Measurements from ENCODE around the gene STAT6. TPM values are rescaled to one million over a fixed set of nuclear protein-coding genes. Genes with fewer than 3 reads are reported as not detected.

The STAT6 gene
- total RNA-seq, 2 experiments from 2014 or later: 188 to 193 TPM

GRCh38 chr12:57151741-57152630 lies 40.8 kb upstream of the STAT6 start:
- intact Hi-C loops (cut with micrococcal nuclease): no loop called here
- Mint-ChIP-seq H3K36me3 (ENCODE audit: low read depth) (no peaks in the 10 kb centered on the region), H3K27me3 (ENCODE audit: low read depth) (no peaks in the 10 kb centered on the region), H3K4me1 (ENCODE audit: low read depth) (no peaks in the 10 kb centered on the region), H3K27ac (no peak overlapping the region), H3K4me3 (no peak overlapping the region), H3K9me3 (no peaks in the 10 kb centered on the region)
- CTCF ChIA-PET: no interaction called here
- DNase-seq: no peak

- CTCF ChIA-PET: interaction anchor here (0.7 kb wide), 1 partner anchor 109 kb away, joined by 5 read pairs; no protein-coding TSS in a partner anchor
- Mint-ChIP-seq H3K27ac (no peak overlapping the region), H3K4me1 (ENCODE audit: low read depth) (no peaks in the 10 kb centered on the region)
These were observed 39.3 kb upstream of the STAT6 start for GRCh38 chr12:57150400-57151000.

DNA sequence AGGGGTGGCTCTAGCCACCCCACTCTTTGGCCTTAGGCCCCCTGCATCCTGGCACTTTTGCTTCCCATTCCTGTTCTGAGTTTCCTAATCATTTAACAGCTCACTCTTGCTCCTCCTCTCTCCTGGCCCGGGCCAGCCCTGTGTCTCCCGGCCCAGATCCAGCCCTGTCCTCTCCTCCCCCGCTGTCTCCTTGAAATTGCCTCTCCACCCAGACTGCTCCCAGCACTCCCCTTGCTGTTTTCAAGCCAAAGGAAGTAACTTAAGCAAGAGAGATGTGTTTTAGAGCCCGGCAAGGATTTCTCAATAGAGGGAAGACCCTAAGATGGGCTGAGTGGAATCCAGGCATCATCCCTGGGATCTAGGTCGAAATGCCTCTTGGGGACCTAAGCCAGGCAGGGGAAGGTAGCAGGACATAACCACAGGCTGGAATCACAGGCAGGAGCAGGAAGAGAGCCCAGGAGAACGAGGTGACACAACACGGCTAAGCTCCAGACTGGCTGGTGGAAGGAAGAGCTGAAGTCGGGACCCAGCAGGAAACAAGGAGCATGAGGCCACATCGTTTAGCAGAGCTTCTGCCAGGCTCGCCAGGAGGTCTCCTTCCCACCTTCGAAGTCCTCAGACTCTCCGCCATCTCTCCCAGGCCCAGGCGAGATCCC lies 38.2 kb upstream of the STAT6 start:
- no peak for DNase-seq
- CTCF ChIA-PET: no interaction called here
- no peaks in the 10 kb centered on the region for H3K27me3 Mint-ChIP-seq (ENCODE audit: low read depth)
- no peak overlapping the region for H3K27ac Mint-ChIP-seq
- H3K9me3 Mint-ChIP-seq: no peaks in the 10 kb centered on the region
- intact Hi-C loops (cut with micrococcal nuclease): no loop called here
- no peak overlapping the region for H3K4me3 Mint-ChIP-seq
- H3K36me3 Mint-ChIP-seq (ENCODE audit: low read depth): no peaks in the 10 kb centered on the region
- H3K4me1 Mint-ChIP-seq (ENCODE audit: low read depth): no peaks in the 10 kb centered on the region

More at GRCh38 chr12:57150400-57151000, 39.3 kb upstream of the STAT6 start:
- H3K27me3 Mint-ChIP-seq (ENCODE audit: low read depth): no peaks in the 10 kb centered on the region
- DNase-seq: no peak
- H3K36me3 Mint-ChIP-seq (ENCODE audit: low read depth): no peaks in the 10 kb centered on the region
- no peaks in the 10 kb centered on the region for H3K9me3 Mint-ChIP-seq
- H3K4me3 Mint-ChIP-seq: no peak overlapping the region
- intact Hi-C loops (cut with micrococcal nuclease): no loop called here

DNA sequence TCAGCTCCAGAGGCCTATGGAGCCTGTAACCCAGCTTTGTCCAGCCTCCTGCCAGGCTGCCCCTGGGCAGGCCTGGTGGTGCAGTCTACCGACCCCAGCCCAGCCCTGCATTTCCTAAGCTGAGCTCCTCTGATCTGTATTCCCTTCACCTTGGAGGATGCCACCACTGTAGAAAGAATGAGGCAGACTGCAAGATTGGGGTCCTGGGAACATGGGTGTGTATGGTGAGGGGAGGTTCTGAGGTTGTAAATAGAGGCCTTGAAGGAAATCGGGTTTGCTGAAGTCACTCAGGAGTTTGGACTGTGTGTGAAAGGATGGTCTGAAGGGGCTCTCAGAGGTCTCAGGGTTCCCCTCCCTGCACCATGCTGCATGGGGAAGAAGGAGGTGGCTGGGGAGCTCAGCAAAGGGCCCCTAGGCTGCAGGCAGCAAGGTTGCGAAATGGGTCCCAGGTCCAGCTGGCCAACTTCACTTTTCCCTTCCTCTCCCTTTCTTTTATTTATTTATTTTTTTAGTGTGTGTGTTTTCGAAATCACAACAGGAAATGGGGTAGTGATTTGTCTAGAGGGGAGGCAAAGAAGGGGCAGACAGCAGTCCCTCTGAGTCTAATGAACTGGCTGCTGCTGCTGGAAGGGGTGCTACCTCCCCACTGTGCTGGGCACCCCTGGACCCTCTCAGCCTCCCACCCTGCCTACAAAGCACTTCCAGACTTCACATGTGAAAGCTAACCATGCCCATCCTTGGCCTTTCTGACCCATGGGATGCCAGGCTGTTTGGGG lies 37.5 kb upstream of the STAT6 start:
- intact Hi-C loops (cut with micrococcal nuclease): no loop called here
- no peak for DNase-seq
- CTCF ChIA-PET: interaction anchor here (0.7 kb wide), 1 partner anchor 94 kb away, joined by 3 read pairs; no protein-coding TSS in a partner anchor
- Mint-ChIP-seq H3K27me3 (ENCODE audit: low read depth) (no peaks in the 10 kb centered on the region), H3K36me3 (ENCODE audit: low read depth) (no peaks in the 10 kb centered on the region), H3K4me3 (no peak overlapping the region), H3K27ac (no peak overlapping the region), H3K4me1 (ENCODE audit: low read depth) (no peaks in the 10 kb centered on the region), H3K9me3 (no peaks in the 10 kb centered on the region)

GRCh38 chr12:57146961-57147944 lies 36.1 kb upstream of the STAT6 start, which contains the start of gene LRP1-AS:
Gene LRP1-AS (minus strand): TSS chr12:57147619.
- Mint-ChIP-seq H3K4me3 (no peak within 1 kb of the TSS), H3K4me1 (ENCODE audit: low read depth) (peaks cover 6% of the 10 kb centered on the region), H3K27me3 (ENCODE audit: low read depth) (no peaks in the 10 kb centered on the region), H3K27ac (no peak within 1 kb of the TSS), H3K36me3 (ENCODE audit: low read depth) (no peaks in the 10 kb centered on the region), H3K9me3 (no peaks in the 10 kb centered on the region)
- CTCF ChIA-PET: interaction anchor here (0.6 to 2.2 kb wide), 5 partner anchors 23 to 549 kb away, joined by 3 to 8 read pairs (median 4); no protein-coding TSS in a partner anchor
- DNase-seq: no peak
- intact Hi-C loops (cut with micrococcal nuclease): no loop called here

DNA sequence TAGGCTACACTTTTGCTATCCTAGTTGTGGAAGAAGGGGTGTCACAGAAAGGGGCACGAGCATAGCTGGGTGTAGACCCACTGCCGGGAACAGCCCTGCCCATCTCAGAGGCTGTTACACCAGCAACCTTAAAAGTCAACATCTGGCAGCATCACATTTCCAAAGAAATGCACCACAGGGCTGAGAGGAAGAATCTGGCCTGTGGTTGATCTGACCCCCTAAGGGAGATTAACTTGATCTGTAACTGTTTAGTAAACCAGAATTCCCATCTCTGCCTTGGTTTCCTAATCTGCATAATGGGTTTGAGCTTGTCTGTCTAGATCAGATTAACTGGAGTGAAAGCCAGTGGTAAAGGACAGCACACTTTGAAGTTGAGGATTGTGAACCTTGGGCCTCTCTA lies 34.9 kb upstream of the STAT6 start:
- CTCF ChIA-PET: interaction anchor here (1.0 to 2.2 kb wide), 4 partner anchors 22 to 37 kb away, joined by 4 to 8 read pairs (median 6); no protein-coding TSS in a partner anchor
- no peak for DNase-seq
- intact Hi-C loops (cut with micrococcal nuclease): no loop called here
- no peak overlapping the region for H3K27ac Mint-ChIP-seq
- H3K27me3 Mint-ChIP-seq (ENCODE audit: low read depth): no peaks in the 10 kb centered on the region
- H3K36me3 Mint-ChIP-seq (ENCODE audit: low read depth): no peaks in the 10 kb centered on the region
- peaks cover 6% of the 10 kb centered on the region for H3K4me1 Mint-ChIP-seq (ENCODE audit: low read depth)
- H3K4me3 Mint-ChIP-seq: no peak overlapping the region
- H3K9me3 Mint-ChIP-seq: no peaks in the 10 kb centered on the region

DNA sequence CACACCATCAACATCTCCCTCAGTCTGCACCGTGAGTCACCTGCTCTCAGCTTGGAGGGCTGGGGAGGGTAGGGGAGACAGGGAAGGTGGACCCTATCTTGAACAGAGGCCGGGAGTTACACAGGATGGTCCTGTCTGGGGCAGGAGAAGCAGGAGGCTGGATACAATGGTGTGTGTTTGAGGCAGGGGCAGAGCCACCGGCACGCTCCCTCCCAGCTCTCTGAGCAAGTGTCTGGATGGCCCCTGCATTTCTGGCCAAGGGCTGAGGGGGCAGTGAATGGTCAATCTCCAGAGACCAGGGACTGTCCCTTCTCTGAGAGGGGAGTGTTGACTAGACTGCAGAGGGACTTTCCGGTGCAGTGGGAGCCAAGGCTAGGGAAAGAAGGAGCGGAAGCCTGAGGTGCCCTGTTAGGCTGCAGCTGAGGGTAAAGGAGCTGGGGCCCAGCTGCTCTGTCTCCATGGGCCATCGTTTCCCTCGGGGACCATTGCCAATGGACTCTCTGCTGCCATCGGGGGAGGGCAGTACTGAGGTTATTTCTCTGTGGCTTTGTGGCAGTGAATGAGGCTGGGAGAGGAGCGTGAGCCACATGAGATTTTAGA lies 34.4 kb upstream of the STAT6 start:
- H3K36me3 Mint-ChIP-seq (ENCODE audit: low read depth): no peaks in the 10 kb centered on the region
- H3K27ac Mint-ChIP-seq: no peak overlapping the region
- intact Hi-C loops (cut with micrococcal nuclease): no loop called here
- no peak for DNase-seq
- H3K4me1 Mint-ChIP-seq (ENCODE audit: low read depth): peaks cover 6% of the 10 kb centered on the region
- no peaks in the 10 kb centered on the region for H3K27me3 Mint-ChIP-seq (ENCODE audit: low read depth)
- CTCF ChIA-PET: interaction anchor here (0.7 to 2.2 kb wide), 3 partner anchors 21 to 29 kb away, joined by 3 to 8 read pairs (median 4); no protein-coding TSS in a partner anchor
- no peak overlapping the region for H3K4me3 Mint-ChIP-seq
- no peaks in the 10 kb centered on the region for H3K9me3 Mint-ChIP-seq

DNA sequence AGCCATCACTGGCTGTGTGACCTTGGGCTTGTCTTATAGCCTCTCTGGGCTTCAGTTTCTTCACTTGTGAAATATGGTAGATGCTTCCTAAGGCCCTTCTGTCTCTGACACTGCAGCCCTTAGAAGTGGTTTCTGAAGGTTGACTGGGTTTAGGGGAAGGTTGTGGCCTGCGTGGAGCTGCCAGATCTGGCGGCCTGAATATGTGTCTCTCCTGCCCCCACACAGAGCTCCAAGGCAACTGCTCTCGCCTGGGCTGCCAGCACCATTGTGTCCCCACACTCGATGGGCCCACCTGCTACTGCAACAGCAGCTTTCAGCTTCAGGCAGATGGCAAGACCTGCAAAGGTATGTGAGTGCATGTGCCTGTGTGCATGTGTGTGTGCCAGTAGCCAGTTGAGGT lies 32.3 kb upstream of the STAT6 start:
- DNase-seq: no peak
- CTCF ChIA-PET: interaction anchor here (0.7 kb wide), 1 partner anchor 19 kb away, joined by 3 read pairs; no protein-coding TSS in a partner anchor
- intact Hi-C loops (cut with micrococcal nuclease): no loop called here

GRCh38 chr12:57142727-57143126 lies 31.6 kb upstream of the STAT6 start:
- Mint-ChIP-seq H3K9me3 (no peaks in the 10 kb centered on the region), H3K27ac (no peak overlapping the region), H3K36me3 (ENCODE audit: low read depth) (no peaks in the 10 kb centered on the region), H3K27me3 (ENCODE audit: low read depth) (no peaks in the 10 kb centered on the region), H3K4me3 (no peak overlapping the region), H3K4me1 (ENCODE audit: low read depth) (peaks cover 6% of the 10 kb centered on the region)
- DNase-seq: no peak
- intact Hi-C loops (cut with micrococcal nuclease): no loop called here
- CTCF ChIA-PET: interaction anchor here (0.7 kb wide), 1 partner anchor 18 kb away, joined by 3 read pairs; no protein-coding TSS in a partner anchor

More for the DNA sequence above, 32.3 kb upstream of the STAT6 start:
- Mint-ChIP-seq H3K27ac (no peak overlapping the region), H3K27me3 (ENCODE audit: low read depth) (no peaks in the 10 kb centered on the region), H3K4me1 (ENCODE audit: low read depth) (peaks cover 6% of the 10 kb centered on the region), H3K36me3 (ENCODE audit: low read depth) (no peaks in the 10 kb centered on the region), H3K4me3 (no peak overlapping the region), H3K9me3 (no peaks in the 10 kb centered on the region)

- CTCF ChIA-PET: interaction anchor here (0.5 kb wide), 1 partner anchor 500 kb away, joined by 3 read pairs; no protein-coding TSS in a partner anchor
- Mint-ChIP-seq H3K9me3 (no peaks in the 10 kb centered on the region), H3K27me3 (ENCODE audit: low read depth) (no peaks in the 10 kb centered on the region), H3K27ac (no peak overlapping the region), H3K36me3 (ENCODE audit: low read depth) (no peaks in the 10 kb centered on the region), H3K4me1 (ENCODE audit: low read depth) (peaks cover 6% of the 10 kb centered on the region), H3K4me3 (no peak overlapping the region)
- intact Hi-C loops (cut with micrococcal nuclease): no loop called here
- no peak for DNase-seq
These were observed 31.0 kb upstream of the STAT6 start for GRCh38 chr12:57142121-57142520.

All from activated naive CD4-positive, alpha-beta T cell treated with anti-CD3 and anti-CD28 coated beads for 36 hours (primary cell).